Mesodermal cell (in vitro differentiated cells): ENCODE data around the gene COL8A2.

ENCODE experiments used
- H3K27ac ChIP-seq: 2 replicates; pipeline ENCODE4 v1.7.0; 2013; ENCODE audit warnings: mild to moderate bottlenecking, low read depth, low read length, moderate library complexity; ENCODE audit not compliant: severe bottlenecking
- H3K36me3 ChIP-seq: 2 replicates; pipeline ENCODE4 v1.7.1; 2013; ENCODE audit warnings: mild to moderate bottlenecking, low read length, moderate library complexity; ENCODE audit not compliant: control insufficient read depth, insufficient read depth
- H3K4me1 ChIP-seq: one replicate; pipeline ENCODE4 v1.7.1; 2013; ENCODE audit warnings: mild to moderate bottlenecking, low read length; ENCODE audit not compliant: insufficient read depth, control insufficient read depth, poor library complexity, severe bottlenecking
- H3K4me3 ChIP-seq: 2 replicates; pipeline ENCODE4 v1.7.0; 2013; ENCODE audit warnings: low read length, control low read depth, mild to moderate bottlenecking; ENCODE audit not compliant: insufficient read depth, poor library complexity, severe bottlenecking; ENCODE audit errors: extremely low read depth
- H3K9me3 ChIP-seq: 2 replicates; pipeline ENCODE4 v1.7.1; 2013; ENCODE audit warnings: mild to moderate bottlenecking, low read length, moderate library complexity; ENCODE audit not compliant: control insufficient read depth
- WGBS, 2 experiments: methylation state at CpG; one replicate each; pipeline ENCODE4 v1.1.5; 2013; ENCODE audit warnings: missing lambda C conversion rate in 2 of 2; ENCODE audit not compliant: insufficient coverage in 2 of 2; 5-methylcytosine and 5-hydroxymethylcytosine counted together

Gene COL8A2

DNA sequence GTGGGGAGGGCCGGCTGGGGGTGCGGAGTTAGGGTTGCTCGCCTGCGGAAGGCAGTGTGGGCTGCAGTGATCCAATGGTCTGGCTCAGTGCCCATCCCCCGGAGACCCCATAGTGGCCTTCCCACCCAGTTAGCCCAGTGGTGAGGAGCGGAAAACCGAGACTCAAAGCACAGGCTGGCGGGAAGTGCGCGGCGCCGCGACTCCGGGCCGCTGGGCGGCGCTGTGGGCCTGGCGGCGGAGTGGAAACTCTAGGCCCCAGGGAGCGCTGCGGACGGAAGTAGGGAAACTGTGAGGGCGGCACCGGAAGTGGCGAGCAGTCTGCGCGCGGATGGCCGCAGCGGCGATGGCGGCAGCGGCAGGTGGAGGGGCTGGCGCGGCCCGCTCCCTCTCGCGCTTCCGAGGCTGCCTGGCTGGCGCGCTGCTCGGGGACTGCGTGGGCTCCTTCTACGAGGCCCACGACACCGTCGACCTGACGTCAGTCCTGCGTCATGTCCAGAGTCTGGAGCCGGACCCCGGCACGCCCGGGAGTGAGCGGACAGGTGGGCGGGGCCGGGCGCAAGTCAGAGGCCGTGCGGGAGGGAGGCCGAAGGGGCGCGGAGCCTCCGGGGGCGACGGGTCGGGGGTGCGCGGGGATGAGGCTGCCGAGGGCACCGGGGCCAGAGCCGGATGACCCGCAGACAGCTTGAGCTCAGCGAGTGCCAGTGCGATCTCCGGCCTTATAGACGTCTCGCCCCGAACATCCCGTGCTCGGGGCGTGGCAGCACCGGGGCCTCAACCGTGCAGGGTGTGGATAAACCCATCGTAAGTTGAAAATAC is 36.2 kb downstream of the COL8A2 start, which contains the start of gene ADPRS:
Gene ADPRS (plus strand): TSS at position 316 of the 816 bp plus-strand sequence. CDS start 13 bp downstream, at position 329.
- WGBS, 2 experiments = 1 to 2% methylated on average over 69 to 78 of the region's 84 CpGs
- Histone ChIP-seq H3K9me3 (no peaks in the 10 kb centered on the region), H3K27ac (peak within 1 kb of the TSS; percentile 64), H3K4me3 (peak within 1 kb of the TSS; percentile 95), H3K36me3 (peaks cover 38% of the 10 kb centered on the region), H3K4me1 (no peaks in the 10 kb centered on the region)

DNA sequence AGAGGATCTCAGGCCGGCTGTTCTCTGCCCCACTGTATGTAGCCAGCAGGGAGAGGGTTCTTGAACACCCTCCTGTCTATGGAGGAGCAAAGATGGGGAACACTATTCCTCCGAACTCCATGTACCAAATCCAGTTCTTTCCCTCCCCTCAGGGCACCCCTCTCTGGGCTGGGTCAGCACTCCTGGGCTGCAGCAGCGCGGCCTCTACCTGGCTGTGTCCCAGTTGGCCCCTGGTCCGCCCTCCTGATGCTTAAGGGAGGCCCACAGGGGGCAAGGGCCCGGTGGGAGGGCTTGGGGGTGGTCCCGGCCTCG is 36.8 kb downstream of the COL8A2 start:
- Histone ChIP-seq H3K4me1 (no peaks in the 10 kb centered on the region), H3K36me3 (peaks cover 33% of the 10 kb centered on the region), H3K9me3 (no peaks in the 10 kb centered on the region), H3K27ac (no peak overlapping the region), H3K4me3 (peak overlapping the region; percentile 95)
- WGBS, 2 experiments = 45 to 47% methylated on average over 5 to 7 of the region's 8 CpGs

DNA sequence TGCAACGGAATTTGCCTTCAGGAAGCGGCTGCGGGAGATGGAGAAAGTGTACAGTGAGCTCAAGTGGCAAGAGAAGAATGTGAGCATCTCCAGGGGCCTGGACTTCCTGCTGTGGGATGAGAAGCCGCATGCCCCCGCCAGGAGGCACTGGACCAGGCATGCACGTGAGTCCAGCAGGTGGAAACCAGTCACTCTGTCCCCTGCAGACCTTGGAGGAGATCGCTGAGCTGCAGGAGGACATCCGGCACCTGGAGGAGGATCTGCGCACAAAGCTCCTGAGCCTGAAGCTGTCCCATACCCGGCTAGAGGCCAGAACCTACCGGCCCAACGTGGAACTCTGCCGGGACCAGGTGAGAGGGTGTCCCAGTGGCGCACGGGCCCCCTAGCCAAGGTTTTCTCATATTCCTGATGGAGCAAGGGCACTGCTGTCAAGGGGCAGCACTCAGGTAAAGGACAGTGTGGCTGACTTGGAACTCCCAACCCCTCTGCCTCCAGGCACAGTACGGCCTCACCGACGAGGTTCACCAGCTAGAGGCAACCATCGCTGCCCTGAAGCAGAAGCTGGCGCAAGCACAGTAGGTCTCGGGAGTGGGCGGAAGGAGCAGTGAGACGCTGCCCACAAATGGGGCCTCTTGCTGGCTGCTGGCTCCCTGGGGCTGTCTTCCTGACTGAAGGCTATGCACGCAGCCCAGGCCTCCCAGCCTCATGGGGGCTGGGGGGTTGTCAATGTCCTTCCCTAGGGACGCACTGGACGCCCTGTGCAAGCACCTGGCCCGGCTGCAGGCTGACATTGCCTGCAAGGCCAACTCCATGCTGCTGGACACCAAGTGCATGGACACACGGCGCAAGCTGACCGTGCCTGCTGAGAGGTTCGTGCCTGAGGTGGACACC is 37.5 kb downstream of the COL8A2 start:
- no peaks in the 10 kb centered on the region for H3K4me1 ChIP-seq
- H3K27ac ChIP-seq = no peak overlapping the region
- H3K4me3 ChIP-seq = no peak overlapping the region
- WGBS, 2 experiments = 91 to 97% methylated on average over 24 to 31 of the region's 31 CpGs
- H3K9me3 ChIP-seq = no peaks in the 10 kb centered on the region
- H3K36me3 ChIP-seq = peaks cover 25% of the 10 kb centered on the region

DNA sequence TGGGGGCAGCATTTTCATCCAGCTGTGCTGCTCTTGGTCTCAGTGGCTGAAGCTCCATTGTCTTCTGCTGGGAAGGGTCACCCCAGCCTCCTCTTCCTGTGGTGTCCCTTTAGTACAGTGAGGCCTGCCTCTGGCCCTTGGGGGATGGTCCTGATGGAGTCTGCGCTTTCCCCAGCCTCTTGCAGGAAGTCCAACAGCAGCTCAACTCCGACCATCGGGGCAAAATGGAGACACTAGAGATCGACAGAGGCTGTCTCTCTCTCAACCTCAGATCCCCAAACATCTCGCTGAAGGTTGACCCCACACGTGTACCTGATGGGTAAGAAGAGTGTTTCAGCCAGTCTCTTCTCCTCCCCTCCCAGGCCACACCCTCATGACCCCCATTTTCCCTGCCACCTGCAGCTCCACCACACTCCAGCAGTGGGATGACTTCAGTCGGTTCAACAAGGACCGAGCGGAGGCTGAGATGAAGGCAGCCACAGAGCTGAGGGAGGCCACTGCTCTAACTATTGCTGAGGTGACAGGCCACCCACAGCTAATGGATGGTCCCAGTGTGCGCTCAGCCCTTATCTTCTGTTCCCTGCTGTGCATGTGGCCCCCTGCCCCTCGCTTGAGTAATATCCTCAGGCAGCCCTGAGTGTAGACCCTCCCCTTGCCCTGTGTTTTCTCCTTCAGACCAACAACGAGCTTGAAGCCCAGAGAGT is 38.3 kb downstream of the COL8A2 start:
- H3K9me3 ChIP-seq = no peaks in the 10 kb centered on the region
- WGBS, 2 experiments = 92 to 93% methylated on average over 10 to 11 of the region's 12 CpGs
- H3K36me3 ChIP-seq = peaks cover 17% of the 10 kb centered on the region
- H3K4me3 ChIP-seq = no peak overlapping the region
- no peak overlapping the region for H3K27ac ChIP-seq
- no peaks in the 10 kb centered on the region for H3K4me1 ChIP-seq

DNA sequence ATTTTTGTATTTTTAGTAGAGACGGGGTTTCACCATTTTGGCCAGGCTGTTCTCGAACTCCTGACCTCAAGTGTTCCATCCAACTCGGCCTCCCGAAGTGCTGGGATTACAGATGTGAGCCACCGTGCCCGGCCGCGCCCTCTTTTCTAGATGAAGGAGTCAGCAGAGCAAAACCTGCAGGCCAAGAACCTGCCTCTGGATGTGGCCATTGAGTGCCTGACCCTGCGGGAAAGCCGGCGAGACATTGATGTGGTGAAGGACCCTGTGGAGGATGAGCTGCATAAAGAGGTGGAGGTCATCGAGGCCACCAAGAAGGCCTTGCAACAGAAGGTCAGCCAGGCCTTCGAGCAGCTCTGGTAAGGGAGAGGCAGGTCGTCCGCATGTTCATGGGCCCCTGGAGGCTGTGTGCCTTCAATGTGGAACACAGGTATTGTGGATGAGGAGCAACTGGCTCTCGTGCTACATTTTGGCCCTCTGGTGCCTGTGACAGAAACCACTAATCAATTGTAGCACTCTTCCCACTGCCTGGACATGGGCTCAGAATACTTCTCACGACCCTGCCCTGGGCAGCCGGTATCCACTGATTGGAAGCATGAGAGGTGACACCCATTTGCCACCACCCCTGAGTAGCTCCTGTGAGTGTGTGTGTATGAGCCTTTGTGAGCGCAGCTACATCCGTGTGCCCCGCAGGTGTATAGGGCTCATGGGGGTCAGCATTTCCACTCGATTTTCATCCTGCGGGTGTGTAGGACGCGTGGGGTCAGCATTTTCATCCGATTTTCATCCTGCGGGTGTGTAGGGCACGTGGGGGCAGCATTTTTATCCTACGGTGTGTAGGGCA is 39.1 kb downstream of the COL8A2 start:
- no peak overlapping the region for H3K4me3 ChIP-seq
- WGBS, 2 experiments = 92% methylated on average over 27 to 29 of the region's 29 CpGs
- no peak overlapping the region for H3K27ac ChIP-seq
- no peaks in the 10 kb centered on the region for H3K9me3 ChIP-seq
- H3K36me3 ChIP-seq = peaks cover 10% of the 10 kb centered on the region
- no peaks in the 10 kb centered on the region for H3K4me1 ChIP-seq

DNA sequence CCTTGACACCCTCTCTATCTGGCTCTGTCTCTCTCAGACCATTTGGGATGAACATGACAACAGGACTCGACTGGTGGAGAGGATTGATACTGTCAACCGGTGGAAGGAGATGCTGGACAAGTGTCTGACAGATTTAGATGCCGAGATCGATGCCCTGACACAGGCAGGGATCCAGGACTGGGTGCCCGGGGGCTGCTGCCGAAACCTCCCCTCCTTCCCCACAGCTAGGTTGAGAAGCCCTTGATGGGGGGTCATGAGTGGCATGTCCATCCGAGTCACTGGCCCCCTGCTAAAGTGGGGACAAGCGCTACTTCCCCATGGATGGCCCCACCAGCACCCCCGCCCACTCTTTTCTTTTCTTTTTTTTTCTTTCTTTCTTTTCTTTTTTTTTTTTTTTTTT is 39.9 kb downstream of the COL8A2 start:
- H3K4me3 ChIP-seq = no peak overlapping the region
- H3K9me3 ChIP-seq = no peaks in the 10 kb centered on the region
- 91 to 100% methylated on average over 3 to 4 of the region's 9 CpGs for WGBS, 2 experiments
- H3K27ac ChIP-seq = no peak overlapping the region
- no peaks in the 10 kb centered on the region for H3K4me1 ChIP-seq
- peaks cover 2% of the 10 kb centered on the region for H3K36me3 ChIP-seq

DNA sequence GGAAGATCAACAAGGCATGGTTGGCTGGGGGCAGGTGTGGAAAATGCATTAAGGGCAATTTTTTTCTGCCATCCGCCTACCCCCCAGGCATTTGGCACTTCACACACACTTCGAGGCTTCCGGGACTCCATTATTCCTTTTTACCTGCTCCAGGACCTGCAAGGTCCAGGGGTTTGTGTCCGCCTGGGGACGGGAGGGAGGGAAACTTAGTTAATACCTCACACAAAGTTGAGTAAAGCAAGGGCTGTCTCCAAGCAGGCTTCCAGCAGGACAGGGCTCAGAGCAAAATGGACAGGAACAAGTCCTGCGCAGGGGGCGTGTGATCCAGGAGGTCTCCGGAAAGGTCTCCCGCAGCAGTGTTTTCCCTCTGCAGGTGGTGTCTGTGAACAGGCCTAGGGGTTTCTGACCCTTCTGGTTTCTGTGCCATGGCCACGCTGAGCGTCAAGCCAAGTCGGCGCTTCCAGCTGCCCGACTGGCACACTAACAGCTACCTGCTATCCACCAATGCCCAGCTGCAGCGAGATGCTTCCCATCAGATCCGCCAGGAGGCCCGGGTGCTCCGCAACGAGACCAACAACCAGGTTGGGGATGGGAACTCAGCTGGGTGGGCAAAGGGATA is 40.4 kb downstream of the COL8A2 start:
- Histone ChIP-seq H3K4me3 (peak overlapping the region; percentile 41), H3K36me3 (no peaks in the 10 kb centered on the region), H3K9me3 (no peaks in the 10 kb centered on the region), H3K27ac (peak overlapping the region; percentile 81), H3K4me1 (no peaks in the 10 kb centered on the region)
- 61 to 84% methylated on average over 8 to 9 of the region's 19 CpGs for WGBS, 2 experiments

DNA sequence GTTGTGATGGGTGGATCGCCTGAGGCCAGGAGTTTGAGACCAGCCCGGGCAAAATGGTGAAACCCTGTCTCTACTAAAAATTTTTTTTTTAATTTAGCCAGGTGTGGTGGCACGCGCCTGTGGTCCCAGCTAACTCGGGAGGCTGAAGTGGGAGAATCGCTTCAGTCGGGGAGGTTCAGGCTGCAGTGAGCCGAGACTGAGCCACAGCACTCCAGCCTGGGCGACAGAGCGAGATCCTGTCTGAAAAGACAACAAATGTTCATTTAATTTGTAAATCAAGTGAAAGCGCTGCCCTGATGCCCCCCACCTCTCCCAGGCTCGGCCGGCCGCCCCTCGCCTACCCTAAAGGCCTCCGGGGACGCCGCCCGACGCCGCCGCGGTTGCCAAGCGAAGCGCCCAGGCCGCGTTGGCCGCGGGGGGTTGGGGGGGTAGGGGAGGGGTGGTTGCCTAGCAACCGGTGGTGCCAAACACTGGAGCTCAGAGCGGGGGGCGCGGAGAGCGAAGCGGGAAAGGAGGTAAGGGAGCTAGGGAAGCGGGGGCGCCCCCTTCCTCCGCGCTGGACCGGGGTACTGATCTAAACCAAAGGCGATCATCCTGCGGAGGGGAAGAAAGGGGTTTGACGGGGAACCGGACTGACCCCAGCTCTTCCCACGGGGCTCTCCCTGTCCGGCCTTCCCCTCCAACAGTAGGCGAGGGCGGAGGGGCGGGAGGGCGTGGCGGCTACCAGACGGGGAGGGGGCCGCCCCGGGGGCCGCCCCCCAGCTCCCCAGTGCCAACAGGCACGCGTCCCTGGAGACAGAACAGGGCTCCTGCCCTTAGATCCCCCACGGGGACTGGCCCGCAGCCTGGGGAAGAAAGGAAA is 41.2 kb downstream of the COL8A2 start, which contains the start of gene TEKT2:
Gene TEKT2 (plus strand): TSS at position 460 of the 862 bp plus-strand sequence. CDS start 828 bp downstream, outside the sequence.
- Histone ChIP-seq H3K4me3 (peak within 1 kb of the TSS; percentile 41), H3K9me3 (no peaks in the 10 kb centered on the region), H3K36me3 (no peaks in the 10 kb centered on the region), H3K27ac (peak within 1 kb of the TSS; percentile 81), H3K4me1 (no peaks in the 10 kb centered on the region)
- 22 to 24% methylated on average over 22 to 32 of the region's 59 CpGs for WGBS, 2 experiments

DNA sequence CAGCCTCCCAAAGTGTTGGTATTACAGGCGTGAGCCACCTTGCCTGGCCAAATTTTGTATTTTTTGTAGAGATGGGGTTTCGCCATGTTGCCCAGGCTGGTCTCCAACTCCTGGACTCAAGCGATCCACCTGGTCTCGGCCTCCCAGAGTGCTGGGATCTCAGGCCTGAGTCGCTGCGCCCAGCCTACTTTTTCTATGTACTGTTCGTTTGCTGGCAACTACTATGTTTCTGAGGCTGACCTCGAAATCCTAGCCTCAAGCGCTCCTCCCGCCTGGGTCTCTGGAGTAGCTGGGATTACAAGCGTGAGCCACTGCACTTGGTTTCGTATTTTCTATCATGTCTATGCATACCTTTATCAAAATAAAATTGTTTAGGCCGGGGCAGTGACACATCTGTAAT is 41.8 kb downstream of the COL8A2 start:
- Histone ChIP-seq H3K27ac (no peak overlapping the region), H3K4me3 (no peak overlapping the region), H3K36me3 (no peaks in the 10 kb centered on the region), H3K9me3 (no peaks in the 10 kb centered on the region), H3K4me1 (no peaks in the 10 kb centered on the region)
- 86% methylated on average over 10 to 12 of the region's 13 CpGs for WGBS, 2 experiments
